GM21360 (cell line): ENCODE measurements around the gene ERVH48-1.
"Not testable (repeated sequence)": the region's sequence is repeated elsewhere in the genome, so short reads cannot be mapped to it uniquely, and the experiment has no call there.

Experiments
- ATAC-seq: cut with Tn5 transposase; IDR thresholded peaks from one replicate; pipeline ENCODE4 v1.9.1; 2021; ENCODE audit warnings: mild to moderate bottlenecking, moderate library complexity; ENCODE audit not compliant: unreplicated experiment

Gene ERVH48-1

DNA sequence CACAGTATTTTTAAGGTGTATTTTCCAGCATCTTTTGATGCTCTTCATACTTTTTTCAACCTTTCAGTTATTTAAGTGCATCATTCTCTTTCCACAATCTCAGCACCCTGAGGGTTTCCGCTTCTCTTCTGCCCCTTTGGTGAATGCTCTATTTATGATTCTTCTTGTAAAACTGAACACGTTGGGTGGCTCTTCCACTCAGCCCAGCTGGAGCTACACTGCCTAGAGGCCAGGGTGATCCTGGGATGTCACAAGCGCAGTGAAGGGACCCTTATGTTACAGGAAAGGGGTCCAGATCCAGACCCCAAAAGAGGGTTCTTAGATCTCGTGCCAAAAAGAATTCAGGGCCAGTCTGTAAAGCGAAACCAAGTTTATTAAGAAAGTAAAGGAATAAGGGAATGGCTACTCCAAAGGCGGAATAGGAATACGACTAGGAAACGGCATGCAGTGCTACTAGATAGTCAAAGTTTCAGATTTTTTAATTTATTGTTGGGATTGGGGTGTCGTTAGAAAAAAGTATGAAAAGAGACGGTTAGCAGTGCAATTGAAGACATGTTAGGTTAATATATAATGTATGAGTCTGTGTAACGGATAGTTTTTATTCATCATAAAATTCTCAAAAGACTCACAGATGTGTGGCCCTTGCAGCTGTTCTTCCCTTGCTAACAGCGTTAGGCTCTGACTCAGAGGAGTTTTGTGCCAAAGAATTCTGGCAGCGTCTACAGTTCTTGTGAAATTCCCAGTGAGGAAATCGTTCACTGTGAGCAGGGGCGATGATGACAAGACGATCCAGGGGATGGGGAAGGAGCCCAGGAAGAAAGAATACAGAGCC lies 14.4 kb upstream of the ERVH48-1 start:
- no peak for ATAC-seq

GRCh38 chr21:42938606-42938995 lies 13.2 kb upstream of the ERVH48-1 start:
- ATAC-seq: not testable (repeated sequence)

- no peak for ATAC-seq
Measured at GRCh38 chr21:42937960-42938605, 12.7 kb upstream of the ERVH48-1 start.

- not testable (repeated sequence) for ATAC-seq
Measured at GRCh38 chr21:42937034-42937940, 11.9 kb upstream of the ERVH48-1 start.

- ATAC-seq: not testable (repeated sequence)
Measured at GRCh38 chr21:42936360-42936759, 10.9 kb upstream of the ERVH48-1 start.

- not testable (repeated sequence) for ATAC-seq
Measured at GRCh38 chr21:42933973-42934372, 8.5 kb upstream of the ERVH48-1 start.

DNA sequence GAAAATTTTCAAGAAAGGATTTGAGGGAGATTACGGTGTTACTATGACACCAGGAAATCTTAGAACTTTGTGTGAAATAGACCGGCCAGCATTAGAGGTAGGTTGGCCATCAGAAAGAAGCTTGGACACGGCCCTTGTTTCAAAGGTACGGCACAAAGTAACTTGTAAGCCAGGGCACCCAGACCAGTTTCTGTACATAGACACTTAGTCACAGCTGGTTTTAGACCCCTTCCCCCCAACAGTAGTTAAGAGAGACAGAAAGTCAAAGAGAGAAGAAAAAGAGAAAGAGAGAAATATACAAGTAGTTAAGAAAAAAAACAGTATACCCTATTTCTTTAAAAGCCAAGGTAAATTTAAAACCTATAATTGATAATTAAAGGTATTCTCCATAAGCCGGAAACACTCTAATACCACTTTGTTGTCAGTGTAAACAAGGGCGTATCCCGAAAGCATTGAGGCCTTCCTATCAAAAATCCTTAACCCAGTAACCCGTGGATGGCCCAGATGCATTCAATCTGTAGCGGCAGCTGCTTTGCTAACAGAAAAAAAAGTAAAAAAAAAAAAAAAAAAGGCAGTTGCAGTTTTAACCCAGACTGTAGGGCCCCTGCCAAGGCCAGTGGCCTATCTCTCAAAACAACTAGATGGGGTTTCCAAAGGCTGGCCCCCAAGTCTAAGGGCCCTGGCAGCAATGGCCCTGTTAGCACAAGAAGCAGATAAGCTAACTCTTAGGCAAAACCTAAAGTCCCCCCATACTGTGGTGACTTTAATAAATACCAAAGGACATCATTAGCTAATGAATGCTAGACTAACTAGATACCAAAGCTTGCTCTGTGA lies 7.9 kb upstream of the ERVH48-1 start:
- ATAC-seq: not testable (repeated sequence)

- ATAC-seq: not testable (repeated sequence)
Measured at GRCh38 chr21:42932378-42933136, 7.1 kb upstream of the ERVH48-1 start.

GRCh38 chr21:42931560-42932235 lies 6.3 kb upstream of the ERVH48-1 start:
- ATAC-seq: no peak

DNA sequence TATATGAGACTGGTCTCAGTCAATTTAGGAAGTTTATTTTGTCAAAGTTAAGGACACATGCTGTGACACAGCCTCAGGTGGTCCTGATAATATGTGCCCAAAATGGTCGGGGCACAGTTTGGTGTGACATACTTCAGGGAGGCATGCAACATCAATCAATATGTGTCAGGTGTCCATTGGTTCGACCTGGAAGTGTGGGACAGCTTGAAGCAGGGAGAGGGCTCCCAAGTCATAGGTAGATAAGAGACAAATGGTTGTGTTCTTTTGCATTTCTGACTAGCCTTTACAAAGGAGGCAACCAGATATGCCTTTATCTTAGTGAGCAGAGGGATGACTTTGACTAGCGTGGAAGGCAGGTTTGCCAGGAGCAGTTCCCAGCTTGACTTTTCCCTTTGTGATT lies 4.5 kb upstream of the ERVH48-1 start:
- ATAC-seq: no peak

- ATAC-seq: not testable (repeated sequence)
Measured at GRCh38 chr21:42927474-42928200, 2.2 kb upstream of the ERVH48-1 start.

DNA sequence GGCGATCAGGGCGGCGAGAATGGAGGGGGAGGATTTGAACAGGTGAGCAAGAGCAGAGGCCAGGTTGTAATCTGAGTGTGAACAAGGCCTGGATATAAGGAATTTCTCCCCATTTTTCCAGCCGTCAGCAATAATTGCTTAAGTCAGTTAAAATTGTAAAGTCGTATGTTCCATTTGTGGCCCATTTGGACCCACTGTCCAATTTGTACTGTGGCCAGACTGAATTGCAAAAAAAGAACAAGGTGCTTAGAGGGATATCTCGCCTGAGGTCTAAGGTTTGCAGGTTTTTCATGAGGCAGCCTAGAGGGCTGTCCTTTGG lies 1.0 kb downstream of the ERVH48-1 start:
- no peak for ATAC-seq

DNA sequence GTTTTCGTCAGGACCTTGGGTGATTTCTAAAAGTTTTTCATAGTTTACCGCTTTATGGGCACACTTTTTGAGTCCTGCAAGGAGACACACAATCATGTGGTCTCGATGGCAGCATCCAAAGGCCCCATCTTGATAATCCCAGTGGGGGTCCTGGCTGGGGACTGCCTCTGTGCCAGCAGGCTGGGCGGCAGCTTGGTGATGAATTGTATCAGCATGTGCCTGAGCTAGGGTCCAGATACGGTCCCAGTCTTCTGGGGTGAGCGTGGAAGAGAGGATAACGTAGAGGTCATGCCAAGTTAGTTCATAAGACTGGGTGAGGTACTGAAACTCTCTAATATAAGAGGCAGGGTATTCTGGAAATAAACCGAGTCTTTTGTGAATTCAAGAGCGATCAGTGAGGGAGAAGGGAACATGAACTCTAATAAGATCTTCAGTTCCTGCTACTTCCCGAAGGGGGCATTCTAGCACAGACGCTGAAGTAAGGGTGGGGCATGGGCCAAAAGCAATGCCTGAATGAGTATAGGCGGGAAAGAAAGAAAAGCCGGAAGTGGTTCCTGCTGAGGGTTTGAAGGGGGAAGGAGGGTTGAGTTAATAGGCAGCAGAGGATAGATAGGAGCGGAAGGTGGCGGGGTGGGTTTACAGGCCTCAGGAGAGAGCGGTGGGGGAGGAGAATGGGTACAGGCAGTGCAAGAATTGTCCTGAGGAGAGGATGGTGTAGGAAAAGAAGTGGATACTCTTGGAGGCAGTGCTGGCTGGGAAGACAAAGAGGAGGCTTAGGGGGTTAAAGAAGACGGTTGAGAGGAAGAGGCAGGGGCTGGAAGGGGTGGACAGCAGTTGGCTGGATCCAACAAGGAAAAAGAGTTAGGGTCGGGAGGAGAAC lies 1.6 kb downstream of the ERVH48-1 start:
- ATAC-seq: no peak

DNA sequence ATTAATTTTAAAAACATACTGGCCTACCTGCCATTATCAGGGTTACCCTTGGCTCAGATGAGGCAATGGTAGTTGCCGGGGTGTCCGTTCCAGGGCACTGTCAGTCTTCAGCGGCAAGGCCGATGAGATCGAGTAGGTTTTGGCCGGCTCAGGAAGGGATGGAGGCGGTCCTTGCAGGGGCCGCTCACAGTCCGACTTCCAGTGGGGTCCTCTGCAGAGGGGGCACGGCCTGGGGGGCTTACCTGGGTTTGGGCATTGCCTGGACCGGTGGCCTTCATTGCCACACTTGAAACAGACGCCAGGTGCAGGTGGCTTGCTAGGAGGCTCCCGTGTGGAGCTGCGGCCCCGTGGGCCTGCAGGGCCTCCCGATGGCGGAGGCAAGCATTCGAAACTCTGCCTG lies 2.5 kb downstream of the ERVH48-1 start:
- ATAC-seq: no peak

GRCh38 chr21:42921927-42922326 lies 3.5 kb downstream of the ERVH48-1 start:
- no peak for ATAC-seq

GRCh38 chr21:42918291-42918690 lies 7.1 kb downstream of the ERVH48-1 start:
- no peak for ATAC-seq

GRCh38 chr21:42913476-42913875 lies 12.0 kb downstream of the ERVH48-1 start:
- ATAC-seq: no peak

DNA sequence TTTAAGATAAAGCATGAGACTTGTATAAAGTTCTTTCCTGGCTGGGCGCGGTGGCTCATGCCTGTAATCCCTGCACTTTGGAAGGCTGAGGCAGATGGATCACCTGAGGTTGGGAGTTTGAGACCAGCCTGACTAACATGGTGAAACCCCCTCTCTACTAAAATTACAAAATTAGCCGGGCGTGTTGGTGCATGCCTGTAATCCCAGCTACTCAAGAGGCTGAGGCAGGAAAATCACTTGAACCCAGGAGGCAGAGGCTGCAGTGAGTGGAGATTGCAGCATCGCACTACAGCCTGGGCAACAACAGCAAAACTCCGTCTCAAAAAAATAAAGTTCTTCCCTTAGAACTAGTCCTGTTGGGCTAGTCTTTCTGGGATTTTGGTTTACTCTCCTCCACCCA lies 13.5 kb downstream of the ERVH48-1 start:
- not testable (repeated sequence) for ATAC-seq
